ENCODE results near the gene ANO6. TPM values are rescaled to one million over a fixed set of nuclear protein-coding genes. Genes with fewer than 3 reads are reported as not detected.
A peak's percentile ranks its signal among the peaks of the same experiment; 100 is the strongest.

ANO6 gene
- total RNA-seq, 1 experiment from 2014 or later: 20.4 TPM

DNA sequence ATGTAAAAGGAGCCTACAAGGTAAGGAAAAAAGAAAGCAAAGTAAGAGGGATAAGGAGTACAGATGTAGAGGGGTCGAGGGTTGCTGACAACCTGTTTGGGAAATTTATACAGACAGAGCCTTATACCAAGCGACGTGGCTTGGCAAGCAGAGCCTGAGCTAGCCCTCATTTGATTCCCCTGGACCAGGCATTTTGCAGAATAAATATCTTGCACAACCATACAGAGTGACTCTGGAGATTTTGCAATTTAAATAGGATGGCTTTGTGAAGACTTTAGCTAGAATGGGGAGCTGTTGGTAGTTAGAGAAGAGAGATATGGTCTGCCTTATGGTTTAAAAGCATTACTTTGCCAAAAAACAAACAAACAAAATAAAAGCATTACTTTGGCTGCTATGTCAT is 11.1 kb upstream of the ANO6 start:
- H3K36me3 ChIP-seq: no peaks in the 10 kb centered on the region
- H3K9me3 ChIP-seq: no peaks in the 10 kb centered on the region
- no peak overlapping the region for H3K4me3 ChIP-seq
- no peaks in the 10 kb centered on the region for H3K27me3 ChIP-seq
- DNase-seq: no peak

DNA sequence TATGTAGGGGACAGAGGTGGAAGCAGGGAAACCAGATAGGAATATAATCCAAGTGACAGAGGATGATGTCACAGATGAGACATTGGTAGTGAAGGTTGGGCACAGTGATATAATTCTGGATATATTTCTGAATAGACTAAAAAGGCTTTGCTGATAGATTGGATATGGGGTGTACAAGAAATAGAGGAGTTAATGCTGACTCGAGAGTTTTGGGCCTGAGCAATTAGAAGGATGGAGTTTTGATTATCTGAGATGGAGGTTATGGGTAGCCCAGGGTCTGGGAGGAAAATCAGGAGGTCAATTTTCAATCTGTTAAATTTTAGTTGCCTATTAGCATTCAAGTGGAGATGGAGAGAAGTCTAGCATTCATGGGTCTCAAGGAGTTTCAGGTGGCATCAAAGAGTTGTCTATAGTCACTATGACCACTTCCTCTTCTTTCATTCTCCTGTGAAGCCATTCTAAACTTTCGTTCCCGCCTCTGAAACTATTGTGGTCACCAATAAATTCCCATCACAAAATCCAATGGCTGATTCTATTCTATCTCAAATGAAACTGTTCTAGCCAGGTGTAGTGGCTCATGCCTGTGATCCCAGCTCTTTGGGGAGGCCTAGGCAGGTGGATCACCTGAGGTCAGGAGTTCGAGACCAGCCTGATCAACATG is 10.6 kb upstream of the ANO6 start:
- no peaks in the 10 kb centered on the region for H3K36me3 ChIP-seq
- DNase-seq: no peak
- H3K9me3 ChIP-seq: no peaks in the 10 kb centered on the region
- no peak overlapping the region for H3K4me3 ChIP-seq
- no peaks in the 10 kb centered on the region for H3K27me3 ChIP-seq

DNA sequence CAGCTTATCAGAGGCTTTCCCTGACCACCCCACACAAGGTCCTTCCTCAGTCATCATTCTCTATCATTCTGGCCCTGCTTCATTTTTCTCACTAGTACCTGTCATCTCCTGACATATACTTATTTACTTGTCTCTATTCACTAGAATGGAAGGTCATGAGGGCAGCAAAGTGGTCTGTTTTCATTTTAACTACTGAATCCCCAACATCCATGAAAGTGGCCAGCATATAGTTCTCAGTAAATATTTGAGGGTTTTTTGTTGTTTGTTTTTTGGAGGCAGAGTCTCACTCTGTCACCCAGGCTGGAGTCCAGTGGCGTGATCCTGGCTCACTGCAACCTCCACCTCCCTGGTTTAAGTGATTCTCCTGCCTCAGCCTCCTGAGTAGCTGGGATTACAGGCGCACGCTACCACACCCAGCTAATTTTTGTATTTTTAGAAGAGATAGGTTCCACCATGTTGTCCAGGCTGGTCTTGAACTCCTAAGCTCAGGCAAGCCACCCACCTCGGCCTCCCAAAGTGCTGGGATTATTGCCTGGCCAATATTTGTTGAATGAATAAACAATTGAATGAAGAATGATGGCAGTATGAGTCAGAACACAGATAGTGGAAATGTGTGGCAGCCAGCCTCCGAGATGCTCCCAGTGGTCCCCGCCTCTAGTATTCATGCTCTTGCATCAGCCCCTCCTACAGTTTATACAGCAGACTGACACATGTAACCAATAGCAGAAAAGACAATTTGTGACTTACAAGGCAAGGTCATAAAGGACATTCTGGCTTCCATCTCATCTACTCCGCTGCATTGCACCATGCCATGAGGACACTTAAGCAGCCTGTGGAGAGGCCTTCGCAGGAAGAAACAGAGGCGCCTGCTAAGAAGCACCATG is 7.0 kb upstream of the ANO6 start:
- H3K4me3 ChIP-seq: no peak overlapping the region
- H3K36me3 ChIP-seq: no peaks in the 10 kb centered on the region
- H3K9me3 ChIP-seq: no peaks in the 10 kb centered on the region
- no peaks in the 10 kb centered on the region for H3K27me3 ChIP-seq
- peak; percentile 72 for DNase-seq

DNA sequence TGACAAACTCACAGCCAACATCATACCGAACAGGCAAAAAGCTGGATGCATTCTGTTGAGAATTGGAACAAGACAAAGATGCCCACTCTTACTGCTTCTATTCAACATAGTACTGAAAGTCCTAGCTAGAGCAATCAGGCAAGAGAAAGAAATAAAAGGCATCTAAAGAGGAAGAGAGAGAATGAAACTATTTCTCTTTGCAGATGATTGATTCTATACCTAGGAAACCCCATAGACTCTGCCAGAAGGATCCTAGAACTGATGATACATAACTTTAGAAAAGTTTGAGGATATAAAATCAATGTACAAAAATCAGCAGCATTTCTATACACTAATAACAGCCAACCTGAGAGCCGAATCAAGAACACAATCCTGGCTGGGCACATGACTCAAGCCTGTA is 6.1 kb upstream of the ANO6 start:
- Histone ChIP-seq H3K27me3 (no peaks in the 10 kb centered on the region), H3K9me3 (no peaks in the 10 kb centered on the region), H3K36me3 (no peaks in the 10 kb centered on the region), H3K4me3 (no peak overlapping the region)
- no peak for DNase-seq

DNA sequence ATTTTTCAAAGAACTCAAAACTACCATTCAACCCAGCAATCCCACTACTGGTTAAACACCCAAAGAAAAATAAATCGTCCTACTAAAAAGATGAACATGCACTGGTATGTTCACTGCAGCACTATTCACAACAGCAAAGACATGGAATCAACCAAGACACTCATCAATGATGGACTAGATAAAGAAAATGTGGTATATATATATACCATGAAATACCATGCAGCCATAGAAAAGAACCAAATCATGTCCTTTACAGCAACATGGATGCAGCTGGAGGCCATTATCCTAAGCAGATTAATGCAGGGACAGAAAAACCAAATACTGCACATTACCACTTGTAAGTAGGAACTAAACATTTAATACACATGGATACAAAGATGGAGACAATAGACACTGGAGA is 3.8 kb upstream of the ANO6 start:
- Histone ChIP-seq H3K4me3 (no peak overlapping the region), H3K27me3 (no peaks in the 10 kb centered on the region), H3K36me3 (no peaks in the 10 kb centered on the region), H3K9me3 (no peaks in the 10 kb centered on the region)
- DNase-seq: no peak

DNA sequence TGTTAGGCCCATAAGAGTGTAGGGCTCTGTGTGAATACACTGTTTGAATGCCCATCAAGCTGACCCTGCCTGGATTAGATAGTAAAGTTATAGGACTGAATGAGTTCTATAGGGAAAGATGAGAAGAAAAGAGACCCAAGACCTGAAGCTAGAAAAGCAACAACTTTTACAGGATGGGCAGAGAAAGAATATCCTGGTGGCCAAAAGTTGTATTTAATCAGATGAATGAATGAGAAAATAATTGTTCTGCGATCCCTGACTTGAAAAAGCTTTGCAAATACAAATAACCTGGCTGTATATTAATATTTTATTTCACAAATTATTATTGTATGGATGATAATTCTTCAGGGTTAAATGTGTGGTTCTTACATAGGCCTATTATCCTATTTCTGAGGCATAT is 2.8 kb upstream of the ANO6 start:
- H3K9me3 ChIP-seq: no peaks in the 10 kb centered on the region
- no peaks in the 10 kb centered on the region for H3K27me3 ChIP-seq
- DNase-seq: no peak
- H3K4me3 ChIP-seq: no peak overlapping the region
- no peaks in the 10 kb centered on the region for H3K36me3 ChIP-seq

DNA sequence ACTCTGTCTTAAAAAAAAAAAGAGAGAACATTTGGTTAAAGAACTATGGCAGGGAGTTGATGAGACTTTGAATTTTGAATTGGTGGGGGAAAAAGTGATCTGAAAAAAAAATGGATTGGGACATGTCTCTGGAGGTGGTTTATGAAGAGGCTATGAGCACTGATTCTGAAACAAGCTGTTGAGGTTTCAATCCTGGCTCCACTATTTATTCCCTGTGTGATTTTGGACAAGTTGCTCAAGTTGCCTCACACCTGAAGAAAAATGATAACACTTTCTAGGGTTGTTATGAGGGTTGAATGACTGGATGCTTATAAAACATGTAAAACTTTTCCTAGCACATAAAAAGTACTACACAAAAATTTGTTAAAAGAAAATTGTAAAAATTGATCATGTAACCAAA is 1.8 kb upstream of the ANO6 start:
- no peaks in the 10 kb centered on the region for H3K36me3 ChIP-seq
- H3K27me3 ChIP-seq: no peaks in the 10 kb centered on the region
- no peak overlapping the region for H3K4me3 ChIP-seq
- H3K9me3 ChIP-seq: no peaks in the 10 kb centered on the region
- DNase-seq: no peak

DNA sequence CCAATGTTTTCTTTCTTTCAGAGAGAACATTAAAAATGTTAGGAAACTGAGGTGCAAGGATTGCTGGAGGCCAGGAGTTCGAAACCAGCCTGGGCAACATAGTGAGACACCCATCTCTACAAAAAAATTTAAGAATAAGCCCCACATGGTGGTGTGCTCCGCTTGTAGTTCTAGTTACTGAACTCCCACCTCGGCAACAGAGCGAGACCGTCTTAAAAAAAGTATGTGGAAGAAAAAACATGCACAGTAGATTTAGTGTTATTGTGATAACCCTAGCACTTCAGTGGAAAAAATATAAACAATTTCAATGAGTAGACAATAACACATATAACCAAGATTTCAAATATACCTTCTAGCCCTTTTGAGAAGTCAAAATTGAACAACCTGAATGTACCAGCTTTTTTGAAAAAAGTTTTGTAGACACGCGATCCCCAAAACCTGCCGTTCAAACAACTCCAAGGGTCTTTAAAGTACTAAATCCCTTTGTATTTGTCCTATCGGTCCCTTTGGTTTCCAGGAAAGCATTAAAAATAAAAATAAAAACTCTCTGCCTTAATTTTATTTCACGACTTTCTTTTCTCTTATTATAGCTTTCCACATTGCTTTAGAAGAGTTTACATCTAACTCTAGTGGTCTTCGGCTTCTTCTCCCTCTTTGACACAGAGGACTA is 1.0 kb upstream of the ANO6 start:
- Histone ChIP-seq H3K27me3 (no peaks in the 10 kb centered on the region), H3K9me3 (no peaks in the 10 kb centered on the region), H3K4me3 (peak overlapping the region; percentile 88), H3K36me3 (no peaks in the 10 kb centered on the region)
- DNase-seq: no peak

DNA sequence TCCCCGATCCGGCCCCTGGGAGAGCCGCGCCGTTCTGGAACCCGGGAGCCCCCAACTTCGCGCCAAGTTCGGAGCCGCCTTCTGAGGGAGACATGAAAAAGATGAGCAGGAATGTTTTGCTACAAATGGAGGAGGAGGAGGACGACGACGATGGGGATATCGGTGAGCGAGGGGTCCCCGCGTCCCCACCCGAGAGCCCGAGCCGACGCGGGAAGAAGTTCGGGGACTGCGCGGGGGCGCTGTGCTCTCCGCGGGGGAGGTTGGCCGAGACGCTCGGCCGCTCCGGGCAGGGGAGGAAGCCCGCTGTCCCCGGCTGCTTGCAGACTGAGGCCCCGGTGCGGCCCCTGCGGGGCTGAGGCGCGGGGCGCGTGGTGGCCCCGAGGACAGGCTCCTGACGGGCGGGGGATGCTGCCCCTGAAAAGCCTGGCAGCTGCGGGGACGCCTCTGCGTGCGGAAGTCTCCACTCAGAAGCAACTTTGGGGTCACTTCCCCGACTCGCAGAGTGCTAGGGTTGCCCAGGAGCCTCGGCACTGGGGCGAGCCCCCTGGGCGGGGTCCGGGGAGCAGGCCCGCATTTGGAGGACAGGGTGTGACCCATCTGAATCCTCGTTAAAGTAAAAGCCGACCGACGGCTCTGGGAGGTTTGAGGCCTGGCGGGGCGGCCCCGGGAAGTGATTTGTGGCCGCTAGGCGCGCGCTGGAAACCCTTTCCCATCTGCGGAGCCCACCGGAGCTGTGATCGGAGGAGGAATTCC is 511 bp downstream of the ANO6 start:
- peak overlapping the region; percentile 88 for H3K4me3 ChIP-seq
- H3K9me3 ChIP-seq: no peaks in the 10 kb centered on the region
- H3K27me3 ChIP-seq: no peaks in the 10 kb centered on the region
- H3K36me3 ChIP-seq: no peaks in the 10 kb centered on the region
- DNase-seq: peak; percentile 57

DNA sequence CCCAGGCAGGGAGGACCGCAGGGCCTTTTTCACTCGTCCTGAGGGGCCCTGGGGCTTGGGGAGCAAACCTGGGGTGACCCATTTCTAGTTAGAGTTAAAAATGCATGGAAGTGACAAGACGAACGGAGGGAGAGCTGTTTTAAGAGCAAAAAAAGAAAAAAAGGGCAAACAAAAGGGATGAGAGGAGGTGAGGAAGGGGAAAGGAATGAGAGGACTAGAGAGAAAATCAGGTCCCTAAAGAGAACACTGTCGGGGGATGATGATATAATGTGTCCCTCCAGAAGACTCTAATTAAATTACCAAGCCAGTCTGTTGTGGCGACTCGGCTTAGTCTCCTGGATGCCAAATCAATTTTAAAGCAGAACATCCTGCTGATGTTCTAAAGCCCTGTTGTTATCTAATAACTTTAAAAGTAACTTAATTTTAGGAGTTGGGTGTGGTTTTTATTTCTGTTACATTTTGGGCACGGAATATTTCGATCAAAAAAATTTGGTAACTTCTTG is 1.1 kb downstream of the ANO6 start:
- no peaks in the 10 kb centered on the region for H3K9me3 ChIP-seq

DNA sequence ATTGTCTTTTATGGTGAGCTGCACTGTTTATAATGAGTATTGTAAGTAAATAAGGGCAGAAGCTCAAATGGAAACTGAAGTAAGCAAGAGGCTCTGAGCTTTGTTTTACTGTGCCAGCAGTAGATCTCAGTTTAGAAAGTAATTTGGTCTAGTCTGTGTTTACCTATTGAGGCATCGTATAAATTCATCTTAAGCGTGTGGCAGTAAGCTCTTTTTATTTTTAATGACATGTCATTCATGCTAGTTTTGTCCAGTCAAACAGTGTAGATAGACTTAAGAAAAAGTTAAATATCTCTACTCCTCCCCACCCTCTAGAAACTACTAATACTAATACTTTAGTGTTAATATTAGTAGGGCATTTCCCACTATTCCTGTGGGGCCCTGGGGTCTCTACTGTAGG is 2.0 kb downstream of the ANO6 start:
- H3K9me3 ChIP-seq: no peaks in the 10 kb centered on the region
- H3K27me3 ChIP-seq: no peaks in the 10 kb centered on the region
- DNase-seq: no peak
- peak overlapping the region; percentile 88 for H3K4me3 ChIP-seq
- no peaks in the 10 kb centered on the region for H3K36me3 ChIP-seq

More for the DNA sequence above, 1.1 kb downstream of the ANO6 start:
- Histone ChIP-seq H3K4me3 (peak overlapping the region; percentile 88), H3K27me3 (no peaks in the 10 kb centered on the region), H3K36me3 (no peaks in the 10 kb centered on the region)
- DNase-seq: no peak

DNA sequence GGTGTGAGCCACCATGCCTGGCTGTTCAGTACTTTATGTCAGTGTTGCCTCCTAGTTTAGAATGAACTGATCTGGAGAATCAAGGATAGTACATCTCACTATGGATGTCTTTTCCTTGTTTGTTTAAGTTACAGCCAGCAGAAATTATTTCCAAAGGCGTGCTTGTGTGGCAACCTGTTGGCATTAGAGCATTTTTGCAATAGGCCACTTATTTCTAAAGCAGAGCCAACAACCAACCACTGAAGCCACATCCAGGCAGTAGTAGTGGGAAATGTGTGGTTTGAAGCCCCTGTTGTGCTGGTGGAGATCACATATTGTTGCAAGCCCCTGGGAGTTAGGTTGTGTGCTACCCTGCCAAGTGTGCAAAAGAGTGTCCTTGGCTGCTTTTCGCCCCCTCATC is 3.7 kb downstream of the ANO6 start:
- H3K4me3 ChIP-seq: no peak overlapping the region
- H3K36me3 ChIP-seq: no peaks in the 10 kb centered on the region
- no peaks in the 10 kb centered on the region for H3K27me3 ChIP-seq
- H3K9me3 ChIP-seq: no peaks in the 10 kb centered on the region
- no peak for DNase-seq

DNA sequence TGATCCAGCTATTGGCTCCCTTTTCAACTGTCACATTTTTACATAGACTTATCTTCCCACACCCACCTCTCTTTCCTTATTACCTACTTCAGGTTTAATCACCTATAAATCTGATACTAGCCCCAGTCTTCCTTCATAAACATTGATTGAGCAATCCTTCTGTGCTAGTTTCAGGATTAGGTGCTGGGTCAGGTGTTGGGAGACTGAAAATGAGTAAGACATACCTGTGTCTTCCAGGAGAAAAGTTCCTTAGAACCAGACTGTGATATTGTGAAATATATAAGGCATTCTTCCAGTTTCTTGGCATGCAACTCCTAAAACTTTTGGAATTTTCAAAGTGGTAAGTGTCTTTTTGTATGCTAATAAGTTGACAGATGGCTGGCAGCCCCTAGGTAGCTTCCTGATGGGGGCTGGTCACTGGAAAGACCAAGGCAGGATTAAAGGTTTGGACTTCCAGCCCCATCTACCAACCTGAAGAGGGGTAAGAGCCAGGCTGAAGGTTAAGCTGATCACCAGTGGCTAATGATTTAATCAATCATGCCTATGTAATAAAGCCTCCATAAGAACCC is 4.6 kb downstream of the ANO6 start:
- H3K9me3 ChIP-seq: no peaks in the 10 kb centered on the region
- H3K27me3 ChIP-seq: no peaks in the 10 kb centered on the region
- no peak for DNase-seq
- H3K4me3 ChIP-seq: no peak overlapping the region
- no peaks in the 10 kb centered on the region for H3K36me3 ChIP-seq

DNA sequence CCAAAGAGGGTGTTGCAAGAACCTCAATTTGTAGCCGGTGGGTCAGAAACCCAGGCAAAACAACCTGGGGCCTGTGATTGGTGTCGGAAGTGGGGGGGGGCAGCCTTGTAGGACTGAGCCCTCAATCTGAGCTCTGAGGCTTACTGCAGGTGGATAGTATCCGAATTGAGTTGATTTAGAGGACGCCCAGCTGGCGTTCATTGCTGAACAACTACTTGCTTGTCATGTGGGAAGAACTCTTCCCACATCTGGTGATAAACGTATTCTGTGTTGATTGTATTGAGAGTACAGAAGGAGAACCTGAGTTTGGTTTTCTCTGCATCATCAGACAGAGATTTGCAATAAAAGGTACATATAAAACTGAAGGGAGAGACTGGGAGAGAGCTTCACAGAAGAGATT is 5.1 kb downstream of the ANO6 start:
- H3K9me3 ChIP-seq: no peaks in the 10 kb centered on the region
- no peak for DNase-seq
- no peaks in the 10 kb centered on the region; the same call in 1 of the 2 replicates for H3K36me3 ChIP-seq
- no peaks in the 10 kb centered on the region for H3K27me3 ChIP-seq
- no peak overlapping the region for H3K4me3 ChIP-seq

DNA sequence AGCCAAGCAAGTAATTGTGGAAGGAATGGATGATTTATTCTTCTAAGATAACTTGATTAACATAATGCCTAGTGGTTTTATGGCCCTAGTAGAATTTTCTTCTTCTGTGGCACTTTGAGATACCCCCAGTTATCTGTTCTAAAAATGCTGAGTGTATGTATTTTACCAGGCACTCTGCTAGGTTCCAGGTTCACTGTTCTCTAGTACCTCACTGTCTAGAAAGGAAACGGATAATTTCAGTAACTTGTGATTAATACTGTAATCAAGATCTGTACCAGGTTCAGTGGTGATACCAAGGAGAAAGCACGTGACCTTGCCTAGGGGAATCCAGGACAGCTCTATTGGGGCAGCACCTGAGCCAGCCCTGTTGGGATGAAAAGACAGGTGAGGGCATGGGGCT is 8.0 kb downstream of the ANO6 start:
- no peaks in the 10 kb centered on the region; the same call in 1 of the 2 replicates for H3K36me3 ChIP-seq
- no peak for DNase-seq
- no peak overlapping the region for H3K4me3 ChIP-seq
- no peaks in the 10 kb centered on the region for H3K27me3 ChIP-seq
- H3K9me3 ChIP-seq: no peaks in the 10 kb centered on the region

DNA sequence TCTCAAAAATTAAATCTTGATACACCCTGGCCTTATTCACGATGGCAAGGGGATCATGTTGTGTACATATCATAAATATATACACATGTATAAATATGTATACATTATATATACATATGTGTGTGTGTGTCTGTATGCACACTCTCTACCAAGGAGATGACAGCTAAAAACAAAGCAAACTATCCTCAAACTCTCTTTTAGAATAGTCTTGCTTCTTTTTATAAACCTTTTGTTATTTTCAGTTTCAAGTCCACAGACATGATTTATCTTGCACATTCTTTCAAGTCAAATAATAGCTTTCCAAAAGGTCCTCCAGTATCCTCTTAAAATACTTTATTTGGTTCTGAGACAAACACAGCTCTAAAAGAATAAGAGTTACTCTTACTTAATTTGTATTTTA is 8.4 kb downstream of the ANO6 start:
- Histone ChIP-seq H3K4me3 (no peak overlapping the region), H3K9me3 (no peaks in the 10 kb centered on the region), H3K36me3 (no peaks in the 10 kb centered on the region; the same call in 1 of the 2 replicates), H3K27me3 (no peaks in the 10 kb centered on the region)
- DNase-seq: no peak
